Epithelial cell of proximal tubule (primary cell): ENCODE results near the gene ANKRD1. TPM values are rescaled to one million over a fixed set of nuclear protein-coding genes. Genes with fewer than 3 reads are reported as not detected.

ENCODE experiments used
- DNase-seq: peaks from one replicate; pipeline ENCODE4 v3.0.0-alpha.2; 2011; ENCODE audit warnings: low read depth
- H3K4me3 ChIP-seq: 2 replicates; pipeline ENCODE4 v1.5.1; 2011; ENCODE audit warnings: low read depth, mild to moderate bottlenecking, low read length
- total RNA-seq: library from RNA; depleted of rRNA; stranded (reverse); fragments of >200 nt; gene quantifications from 2 replicates; pipeline ENCODE4 v1.2.3, GENCODE V29; 2015
- TF ChIP-seq, protein P1 (sequence below): conservative IDR thresholded peaks from 2 replicates; pipeline ENCODE4 v1.5.1; 2012; ENCODE audit warnings: low read depth, mild to moderate bottlenecking, low read length

ANKRD1 gene
- total RNA-seq, 1 donor from 2014 or later: 72.2 TPM

DNA sequence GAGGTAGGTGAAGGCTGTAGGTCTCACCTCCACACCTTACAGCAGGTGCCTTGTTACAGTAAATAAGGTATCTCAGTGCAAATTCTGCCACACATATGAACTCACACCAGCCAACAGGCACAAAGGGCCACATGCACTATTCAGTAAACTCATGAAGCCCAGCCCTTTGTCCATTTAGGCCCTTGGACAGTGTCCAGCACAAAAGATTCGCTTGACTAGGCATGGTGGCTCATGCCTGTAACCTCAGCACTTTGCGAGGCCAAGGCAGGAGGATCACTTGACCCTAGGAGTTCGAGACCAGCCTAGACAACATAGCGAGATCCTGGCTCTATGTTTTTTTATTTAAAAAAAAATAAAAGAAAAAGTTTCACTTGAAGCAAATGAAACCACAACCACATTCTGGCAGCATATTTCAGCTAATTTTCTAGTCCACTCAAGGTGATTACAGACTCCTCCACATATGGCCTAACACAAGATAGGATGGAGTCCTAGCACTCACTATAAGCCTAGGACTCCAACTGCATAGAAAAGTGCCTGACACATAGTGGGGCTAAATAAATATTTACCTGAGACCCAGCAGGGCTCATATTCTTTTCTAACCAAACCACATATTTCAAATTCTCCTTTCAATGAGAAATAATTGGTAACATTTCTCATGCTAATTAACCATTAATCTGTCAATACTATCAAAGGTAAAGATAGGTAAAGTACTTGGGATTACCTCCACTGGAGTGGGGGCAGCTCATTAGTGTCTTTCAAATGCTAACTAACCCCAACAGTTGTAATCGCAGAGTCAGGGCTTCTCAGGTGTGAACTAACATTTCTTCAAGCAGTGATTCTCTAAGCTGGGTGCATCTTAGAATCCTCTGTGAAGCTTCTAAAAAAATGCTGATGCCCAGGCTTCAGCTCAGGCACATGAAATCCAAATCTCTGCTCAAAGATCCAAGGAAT lies 4.5 kb upstream of the ANKRD1 start:
- no peak for DNase-seq
- TF ChIP-seq, protein P1, sequence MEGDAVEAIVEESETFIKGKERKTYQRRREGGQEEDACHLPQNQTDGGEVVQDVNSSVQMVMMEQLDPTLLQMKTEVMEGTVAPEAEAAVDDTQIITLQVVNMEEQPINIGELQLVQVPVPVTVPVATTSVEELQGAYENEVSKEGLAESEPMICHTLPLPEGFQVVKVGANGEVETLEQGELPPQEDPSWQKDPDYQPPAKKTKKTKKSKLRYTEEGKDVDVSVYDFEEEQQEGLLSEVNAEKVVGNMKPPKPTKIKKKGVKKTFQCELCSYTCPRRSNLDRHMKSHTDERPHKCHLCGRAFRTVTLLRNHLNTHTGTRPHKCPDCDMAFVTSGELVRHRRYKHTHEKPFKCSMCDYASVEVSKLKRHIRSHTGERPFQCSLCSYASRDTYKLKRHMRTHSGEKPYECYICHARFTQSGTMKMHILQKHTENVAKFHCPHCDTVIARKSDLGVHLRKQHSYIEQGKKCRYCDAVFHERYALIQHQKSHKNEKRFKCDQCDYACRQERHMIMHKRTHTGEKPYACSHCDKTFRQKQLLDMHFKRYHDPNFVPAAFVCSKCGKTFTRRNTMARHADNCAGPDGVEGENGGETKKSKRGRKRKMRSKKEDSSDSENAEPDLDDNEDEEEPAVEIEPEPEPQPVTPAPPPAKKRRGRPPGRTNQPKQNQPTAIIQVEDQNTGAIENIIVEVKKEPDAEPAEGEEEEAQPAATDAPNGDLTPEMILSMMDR: no peak
- H3K4me3 ChIP-seq: no peak overlapping the region

DNA sequence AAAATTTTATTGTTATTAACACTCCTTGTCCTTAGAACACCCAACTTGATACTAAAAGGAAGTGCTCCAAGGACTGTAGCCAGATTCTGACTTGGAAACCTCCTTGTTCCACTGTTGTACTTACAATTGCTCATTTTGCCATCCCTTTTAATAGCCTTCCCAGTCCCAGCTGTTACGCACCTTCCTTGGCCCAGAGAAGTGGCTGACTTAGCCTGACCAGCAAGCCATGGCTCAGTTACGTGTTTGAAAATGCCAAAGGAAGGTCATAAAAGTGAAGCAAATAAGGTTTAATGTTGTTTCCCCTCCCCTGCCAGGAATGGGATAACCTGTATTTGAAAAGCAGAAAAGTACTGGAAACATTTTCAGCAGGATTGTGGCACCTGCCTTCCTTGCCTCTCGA lies 3.7 kb upstream of the ANKRD1 start:
- H3K4me3 ChIP-seq: no peak overlapping the region
- TF ChIP-seq, protein P1: no peak
- DNase-seq: no peak

DNA sequence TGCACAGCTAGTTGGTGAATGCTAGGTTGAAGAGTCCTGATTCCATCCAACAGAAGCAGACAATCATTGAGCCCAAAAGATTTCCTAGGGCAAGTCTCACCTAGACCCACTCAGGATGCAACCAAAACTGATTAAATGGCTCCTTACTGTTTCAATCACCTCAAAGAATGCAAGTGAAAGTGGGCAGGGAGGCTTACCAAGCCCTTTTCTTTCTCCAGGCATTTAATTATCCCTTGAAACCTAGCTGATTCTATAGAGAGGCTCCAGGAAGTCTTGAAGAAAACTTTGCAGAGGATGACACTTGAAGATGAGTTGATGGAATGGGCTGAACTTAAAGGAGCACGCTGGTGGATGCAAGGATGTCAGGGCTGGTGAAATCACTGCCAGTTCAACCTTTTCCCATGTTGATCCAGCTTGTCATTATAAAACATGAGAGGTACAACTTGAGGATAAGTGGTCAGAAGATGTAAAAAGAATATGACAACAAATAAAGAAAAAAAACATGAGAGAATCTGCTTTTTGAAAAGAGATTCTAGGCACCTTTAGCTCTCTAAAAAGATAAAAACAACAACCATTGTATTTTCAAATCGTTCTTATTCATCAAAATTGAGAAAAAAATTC lies 2.3 kb upstream of the ANKRD1 start:
- TF ChIP-seq, protein P1: no peak
- H3K4me3 ChIP-seq: no peak overlapping the region
- no peak for DNase-seq

GRCh38 chr10:90921906-90922305 lies 1.0 kb upstream of the ANKRD1 start:
- TF ChIP-seq, protein P1: no peak
- no peak for DNase-seq

GRCh38 chr10:90919683-90920574 lies 958 bp downstream of the ANKRD1 start:
- H3K4me3 ChIP-seq: no peak overlapping the region
- TF ChIP-seq, protein P1: no peak
- DNase-seq: no peak

More at GRCh38 chr10:90921906-90922305, 1.0 kb upstream of the ANKRD1 start:
- H3K4me3 ChIP-seq: no peak overlapping the region

GRCh38 chr10:90917968-90918318 lies 2.9 kb downstream of the ANKRD1 start:
- H3K4me3 ChIP-seq: no peak overlapping the region
- TF ChIP-seq, protein P1: no peak
- no peak for DNase-seq
